A549 treated with Mapracorat at 1 μM for 4 hours (cell line): ENCODE data around the gene MCOLN1. TPM values are rescaled to one million over a fixed set of nuclear protein-coding genes. Genes with fewer than 3 reads are reported as not detected.

Source experiments
- total RNA-seq: library from RNA; stranded (reverse); fragments of 200-300 nt; extraction: Qiagen RNA extraction; gene quantifications from 5 replicates; pipeline ENCODE4 v1.2.3, GENCODE V29; 2022

MCOLN1 gene
- total RNA-seq: 8.9 to 13.5 TPM (median 11.5 TPM) in 5 replicates

DNA sequence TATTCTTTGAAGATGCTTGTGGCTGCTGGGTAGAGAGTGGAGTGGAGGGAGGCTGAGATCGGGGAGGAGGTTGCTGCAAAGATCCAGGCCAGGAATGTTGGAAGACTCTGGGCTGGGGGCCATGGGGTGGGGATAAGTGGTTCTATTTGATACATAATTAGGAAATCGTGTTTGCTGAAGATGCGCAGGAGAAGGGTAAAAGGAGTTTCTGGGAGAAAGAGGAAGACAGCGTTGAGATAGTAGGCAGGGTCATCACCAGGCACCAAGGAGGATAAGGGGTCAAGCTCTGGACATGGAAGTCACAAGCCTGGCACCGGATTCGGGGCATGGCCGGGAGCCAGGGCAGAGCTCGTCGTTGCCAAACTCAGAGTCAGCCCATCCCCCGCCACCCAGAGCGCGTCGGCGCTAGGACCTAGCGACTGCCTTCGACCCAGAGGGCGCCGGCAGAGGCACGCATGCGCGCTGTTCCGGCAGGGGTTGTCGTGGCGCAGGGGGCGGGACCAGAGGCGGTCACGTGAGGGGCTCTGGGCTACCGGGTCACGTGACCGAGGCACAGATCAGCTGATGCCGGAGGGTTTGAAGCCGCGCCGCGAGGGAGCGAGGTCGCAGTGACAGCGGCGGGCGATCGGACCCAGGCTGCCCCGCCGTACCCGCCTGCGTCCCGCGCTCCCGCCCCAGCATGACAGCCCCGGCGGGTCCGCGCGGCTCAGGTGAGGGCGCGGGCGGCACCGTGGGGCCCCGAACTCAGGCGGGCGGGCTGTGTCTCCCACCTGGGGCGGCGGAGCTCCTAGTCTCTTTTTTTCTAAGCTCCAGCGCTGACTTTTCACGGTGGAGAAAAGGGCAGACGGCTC is at the start of gene MCOLN1:
MCOLN1 (plus strand) TSS at position 553 of the 851 bp plus-strand sequence; CDS start at position 680, 127 bp downstream.

DNA sequence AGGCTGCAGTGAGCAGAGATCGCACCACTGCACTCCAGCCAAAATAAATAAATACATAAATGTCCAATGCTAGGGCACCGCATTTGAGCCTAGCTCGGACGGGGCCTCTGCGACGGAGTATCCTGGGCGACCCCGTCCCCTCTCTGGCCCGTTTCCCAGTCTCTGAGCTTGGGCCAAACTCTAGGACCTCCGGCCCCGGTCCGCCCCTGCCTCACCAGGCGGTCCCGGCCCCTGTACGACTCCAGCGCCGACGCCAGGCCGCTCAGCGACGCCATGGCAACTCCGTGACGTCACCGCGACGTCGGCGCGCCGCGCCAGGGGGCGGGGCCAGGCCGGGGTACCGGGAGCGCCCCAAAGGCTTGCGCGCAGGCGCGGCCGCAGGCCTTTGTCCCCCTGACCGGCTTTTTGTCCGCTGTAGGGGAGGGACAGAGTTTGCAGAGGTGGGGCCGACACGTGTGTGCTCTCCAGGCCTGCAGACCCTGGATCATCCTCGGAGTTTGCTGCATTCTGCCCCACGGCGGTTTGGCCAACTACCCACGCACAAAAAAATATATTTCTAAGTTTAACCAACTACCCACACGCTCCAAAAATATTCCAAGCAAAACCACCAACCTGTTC is 33.6 kb upstream of the MCOLN1 start, which contains the start of gene PEX11G:
PEX11G (minus strand) TSS at position 300 of the 618 bp plus-strand sequence; CDS start at position 275, 25 bp downstream.

GRCh38 chr19:7515645-7516151 is 6.7 kb upstream of the MCOLN1 start, which contains the start of gene ZNF358:
ZNF358 (plus strand) TSS chr19:7516103; CDS start chr19:7519243, 3,140 bp downstream.

GRCh38 chr19:7535047-7535997 is 12.9 kb downstream of the MCOLN1 start, which contains the start of gene PNPLA6:
PNPLA6 (plus strand) TSS chr19:7535717; CDS start chr19:7535789, 72 bp downstream.

Other genes starting within 250 kb of the MCOLN1 start
- gene INSR, start 228.2 kb upstream of the MCOLN1 start, total RNA-seq: 2.2 to 3.7 TPM (median 3.2 TPM) in 5 replicates
- gene ARHGEF18, start 173.7 kb upstream of the MCOLN1 start, total RNA-seq: 49.6 to 77.9 TPM (median 67.9 TPM) in 5 replicates
- 1.3 to 2.6 TPM (median 1.6 TPM) in 5 replicates for gene PEX11G, start 33.6 kb upstream of the MCOLN1 start, total RNA-seq
- gene ZNF358, start 6.5 kb upstream of the MCOLN1 start, total RNA-seq: 16.4 to 21.2 TPM (median 18.2 TPM) in 5 replicates
- 23.0 to 39.6 TPM (median 34.5 TPM) in 5 replicates for gene PNPLA6, start 13.1 kb downstream of the MCOLN1 start, total RNA-seq
- gene CAMSAP3, start 73.2 kb downstream of the MCOLN1 start, total RNA-seq: 4.0 to 6.3 TPM (median 5.3 TPM) in 5 replicates
- 21.5 to 26.3 TPM (median 25.6 TPM) in 5 replicates for gene XAB2, start 106.9 kb downstream of the MCOLN1 start, total RNA-seq
- 46.3 to 68.9 TPM (median 59.4 TPM) in 5 replicates for gene PET100, start 107.2 kb downstream of the MCOLN1 start, total RNA-seq
- not detected in 5 replicates for gene PCP2, start 111.1 kb downstream of the MCOLN1 start, total RNA-seq
- gene STXBP2, start 114.5 kb downstream of the MCOLN1 start, total RNA-seq: 31.0 to 45.2 TPM (median 40.0 TPM) in 5 replicates
- gene RETN, start 146.4 kb downstream of the MCOLN1 start, total RNA-seq: not detected in 5 replicates
- gene MCEMP1, start 154.5 kb downstream of the MCOLN1 start, total RNA-seq: not detected in 5 replicates
- gene TRAPPC5, start 158.2 kb downstream of the MCOLN1 start, total RNA-seq: 45.4 to 107 TPM (median 106 TPM) in 5 replicates
- not detected in 5 replicates for gene FCER2, start 179.5 kb downstream of the MCOLN1 start, total RNA-seq
- not detected in 5 replicates for gene CLEC4G, start 209.5 kb downstream of the MCOLN1 start, total RNA-seq
- gene CD209, start 224.9 kb downstream of the MCOLN1 start, total RNA-seq: not detected in 5 replicates
- gene CLEC4M, start 240.6 kb downstream of the MCOLN1 start, total RNA-seq: not detected in 5 replicates